ENCODE results near the gene UST.
"Not testable (repeated sequence)": the region's sequence is repeated elsewhere in the genome, so short reads cannot be mapped to it uniquely, and the experiment has no call there.

Gene UST

DNA sequence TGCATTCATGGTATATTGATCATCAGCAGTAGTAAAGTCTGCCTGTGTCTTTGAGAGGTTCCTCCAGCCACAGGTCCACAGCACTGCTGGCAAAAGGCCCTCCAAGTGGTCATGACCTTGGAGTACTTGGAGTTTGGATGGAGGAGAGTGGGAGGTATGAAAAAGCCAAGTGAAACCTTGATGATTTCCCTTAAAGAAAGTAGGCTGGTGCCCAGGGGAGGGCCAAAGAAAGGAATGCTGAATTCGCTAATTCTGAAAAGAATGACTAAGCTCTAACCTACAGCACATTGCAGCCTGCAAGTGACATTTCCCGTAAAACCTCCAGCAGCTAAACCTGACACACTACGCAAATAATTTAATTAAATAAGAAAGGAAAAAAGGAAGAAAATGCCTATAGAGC is 347.3 kb downstream of the UST start:
- in situ Hi-C loops (cut with MboI; ENCODE audit: low sequenced_read_pairs, unreplicated experiment), result no loop called here
- no peak for DNase-seq (ENCODE audit: low spot score)
- TF ChIP-seq, protein P1, sequence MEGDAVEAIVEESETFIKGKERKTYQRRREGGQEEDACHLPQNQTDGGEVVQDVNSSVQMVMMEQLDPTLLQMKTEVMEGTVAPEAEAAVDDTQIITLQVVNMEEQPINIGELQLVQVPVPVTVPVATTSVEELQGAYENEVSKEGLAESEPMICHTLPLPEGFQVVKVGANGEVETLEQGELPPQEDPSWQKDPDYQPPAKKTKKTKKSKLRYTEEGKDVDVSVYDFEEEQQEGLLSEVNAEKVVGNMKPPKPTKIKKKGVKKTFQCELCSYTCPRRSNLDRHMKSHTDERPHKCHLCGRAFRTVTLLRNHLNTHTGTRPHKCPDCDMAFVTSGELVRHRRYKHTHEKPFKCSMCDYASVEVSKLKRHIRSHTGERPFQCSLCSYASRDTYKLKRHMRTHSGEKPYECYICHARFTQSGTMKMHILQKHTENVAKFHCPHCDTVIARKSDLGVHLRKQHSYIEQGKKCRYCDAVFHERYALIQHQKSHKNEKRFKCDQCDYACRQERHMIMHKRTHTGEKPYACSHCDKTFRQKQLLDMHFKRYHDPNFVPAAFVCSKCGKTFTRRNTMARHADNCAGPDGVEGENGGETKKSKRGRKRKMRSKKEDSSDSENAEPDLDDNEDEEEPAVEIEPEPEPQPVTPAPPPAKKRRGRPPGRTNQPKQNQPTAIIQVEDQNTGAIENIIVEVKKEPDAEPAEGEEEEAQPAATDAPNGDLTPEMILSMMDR (IDR thresholded peaks at IDR 0.05; ENCODE audit: borderline replicate concordance, control extremely low read depth, extremely low read depth, insufficient read depth, missing control alignments), result no peak

DNA sequence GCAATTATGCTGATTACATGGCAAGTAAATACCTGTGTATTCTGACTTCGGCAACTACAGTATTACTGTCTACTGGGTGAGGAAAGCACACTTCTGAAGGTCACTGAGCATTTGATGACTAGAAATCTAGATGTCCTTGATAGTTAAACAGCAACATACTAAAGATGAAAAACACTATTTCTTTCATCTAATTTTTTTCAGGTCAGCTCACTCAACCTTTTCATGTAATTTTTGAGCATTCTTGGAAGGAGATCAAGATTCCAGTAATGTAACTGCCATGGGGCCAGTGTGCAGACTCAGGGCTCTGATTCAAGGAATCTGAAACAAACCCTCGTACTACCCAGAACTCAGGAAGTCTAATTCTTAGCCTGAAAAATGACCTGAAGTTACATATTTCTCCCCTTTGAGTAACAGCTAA is 348.1 kb downstream of the UST start:
- in situ Hi-C loops (cut with MboI; ENCODE audit: low sequenced_read_pairs, unreplicated experiment), result no loop called here
- TF ChIP-seq, protein P1 (IDR thresholded peaks at IDR 0.05; ENCODE audit: borderline replicate concordance, control extremely low read depth, extremely low read depth, insufficient read depth, missing control alignments), result no peak
- no peak for DNase-seq (ENCODE audit: low spot score)

DNA sequence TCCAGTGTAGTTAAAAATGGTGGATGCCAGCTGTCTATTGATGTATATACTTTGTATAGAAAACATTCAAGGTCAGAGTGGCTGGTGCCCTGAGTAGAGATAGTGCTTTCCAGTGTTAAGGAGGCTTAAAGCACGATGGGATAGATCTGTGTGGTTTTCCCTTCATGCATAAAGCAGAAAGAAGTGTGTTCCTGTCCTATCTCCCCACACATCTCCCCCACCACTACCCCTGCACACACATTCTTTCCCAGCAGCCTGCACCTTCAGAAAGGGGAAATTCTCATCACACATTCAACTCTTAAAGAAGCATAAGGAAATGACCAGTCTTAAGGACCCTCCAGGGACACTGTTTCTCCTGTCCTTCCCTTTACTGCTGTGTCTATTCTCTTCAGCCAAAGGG is 349.0 kb downstream of the UST start:
- TF ChIP-seq, protein P1 (IDR thresholded peaks at IDR 0.05; ENCODE audit: borderline replicate concordance, control extremely low read depth, extremely low read depth, insufficient read depth, missing control alignments), result no peak
- in situ Hi-C loops (cut with MboI; ENCODE audit: low sequenced_read_pairs, unreplicated experiment), result no loop called here
- no peak for DNase-seq (ENCODE audit: low spot score)

DNA sequence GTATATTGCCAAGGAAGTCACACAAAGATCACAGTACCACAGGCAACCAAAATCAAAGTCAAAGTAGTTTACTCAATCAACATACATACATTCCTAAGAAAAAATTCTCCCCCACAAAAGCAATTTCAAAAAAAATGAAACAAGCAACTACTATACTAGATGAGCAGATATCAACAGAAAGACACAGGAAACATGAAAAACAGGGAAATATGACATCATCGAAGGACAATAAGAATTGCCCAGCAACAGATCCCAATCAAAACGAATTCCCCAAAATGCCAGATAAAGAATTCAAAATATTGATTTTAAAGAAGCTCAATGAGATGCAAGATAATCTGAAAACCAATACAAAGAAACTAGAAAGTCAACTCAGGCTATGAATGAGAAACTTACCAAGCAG is 351.0 kb downstream of the UST start:
- TF ChIP-seq, protein P1 (IDR thresholded peaks at IDR 0.05; ENCODE audit: borderline replicate concordance, control extremely low read depth, extremely low read depth, insufficient read depth, missing control alignments), result no peak
- DNase-seq (ENCODE audit: low spot score), result no peak
- in situ Hi-C loops (cut with MboI; ENCODE audit: low sequenced_read_pairs, unreplicated experiment), result no loop called here

DNA sequence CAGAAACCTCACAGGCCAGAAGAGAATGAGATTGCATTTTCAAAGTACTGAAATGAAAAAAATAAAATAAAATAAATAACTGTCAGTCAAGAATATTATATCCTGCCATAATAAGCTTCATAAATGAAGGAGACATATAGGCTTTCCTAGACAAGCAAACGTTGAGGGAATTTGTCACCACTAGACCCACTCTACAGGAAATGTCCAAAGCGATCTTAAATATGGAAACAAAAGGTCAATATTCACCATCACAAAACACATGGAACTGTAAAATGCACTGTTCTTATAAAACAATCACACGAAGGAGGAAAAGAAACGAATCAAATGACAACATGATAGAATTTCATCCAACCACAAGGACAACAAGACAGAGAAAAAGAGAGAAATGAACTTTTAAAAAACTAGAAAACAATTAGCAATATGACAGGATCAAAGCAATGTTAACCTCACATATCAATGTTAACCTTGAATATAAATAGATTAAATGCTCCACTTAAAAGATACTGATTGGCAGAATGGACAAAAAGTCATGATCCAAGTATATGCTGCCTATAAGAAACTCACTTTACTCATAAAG is 352.0 kb downstream of the UST start:
- DNase-seq (ENCODE audit: low spot score), result no peak
- in situ Hi-C loops (cut with MboI; ENCODE audit: low sequenced_read_pairs, unreplicated experiment), result no loop called here
- TF ChIP-seq, protein P1 (IDR thresholded peaks at IDR 0.05; ENCODE audit: borderline replicate concordance, control extremely low read depth, extremely low read depth, insufficient read depth, missing control alignments), result no peak

DNA sequence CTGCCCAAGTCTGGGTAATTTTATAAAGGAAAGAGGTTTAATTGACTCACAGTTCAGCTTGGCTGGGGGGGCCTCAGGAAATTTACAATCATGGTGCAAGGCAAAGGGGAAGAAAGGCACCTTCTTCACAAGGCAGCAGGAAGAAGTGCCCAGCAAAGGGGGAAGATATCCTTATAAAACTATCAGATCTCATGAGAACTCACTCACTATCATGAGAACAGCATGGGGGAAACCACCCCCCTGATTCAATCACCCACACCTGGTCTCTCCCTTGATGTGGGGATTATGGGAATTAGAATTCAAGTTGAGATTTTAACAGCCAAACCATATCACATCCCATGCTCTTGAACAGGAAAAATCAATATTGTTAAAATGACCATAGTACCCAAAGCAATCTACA is 355.5 kb downstream of the UST start:
- in situ Hi-C loops (cut with MboI; ENCODE audit: low sequenced_read_pairs, unreplicated experiment), result no loop called here
- DNase-seq (ENCODE audit: low spot score), result no peak
- TF ChIP-seq, protein P1 (IDR thresholded peaks at IDR 0.05; ENCODE audit: borderline replicate concordance, control extremely low read depth, extremely low read depth, insufficient read depth, missing control alignments), result no peak

DNA sequence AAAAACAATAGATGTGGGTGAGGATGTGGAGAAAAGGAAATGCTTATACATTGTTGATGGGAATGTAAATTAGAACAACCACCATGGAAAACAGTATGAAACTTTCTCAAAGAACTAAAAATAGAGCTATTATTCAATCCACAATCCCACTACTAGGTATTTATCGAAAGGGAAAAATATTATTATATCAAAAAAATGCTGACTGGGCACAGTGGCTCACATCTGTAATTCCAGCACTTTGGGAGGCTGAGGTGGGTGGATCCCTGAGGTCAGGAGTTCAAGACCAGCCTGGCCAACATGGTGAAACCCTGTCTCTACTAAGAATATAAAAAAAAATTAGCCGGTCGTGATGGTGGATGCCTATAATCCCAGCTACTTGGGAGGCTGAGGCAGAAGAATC is 357.1 kb downstream of the UST start:
- in situ Hi-C loops (cut with MboI; ENCODE audit: low sequenced_read_pairs, unreplicated experiment), result not testable (repeated sequence)

More for the DNA sequence above, 357.1 kb downstream of the UST start:
- not testable (repeated sequence) for DNase-seq (ENCODE audit: low spot score)
